NB4 (cell line): ENCODE results near the gene SIGLEC11.

Experiments
- CTCF ChIP-seq: IDR thresholded peaks from one replicate; pipeline ENCODE4 v1.5.1; 2012; ENCODE audit warnings: low read depth, low read length
- MYC ChIP-seq: IDR thresholded peaks from 2 replicates; pipeline ENCODE4 v1.6.1; 2011; ENCODE audit warnings: low read depth, low read length
- POLR2A ChIP-seq: IDR thresholded peaks from 2 replicates; pipeline ENCODE4 v1.6.1; 2011; ENCODE audit warnings: mild to moderate bottlenecking; ENCODE audit not compliant: insufficient read length; ENCODE audit errors: extremely low read depth

DNA sequence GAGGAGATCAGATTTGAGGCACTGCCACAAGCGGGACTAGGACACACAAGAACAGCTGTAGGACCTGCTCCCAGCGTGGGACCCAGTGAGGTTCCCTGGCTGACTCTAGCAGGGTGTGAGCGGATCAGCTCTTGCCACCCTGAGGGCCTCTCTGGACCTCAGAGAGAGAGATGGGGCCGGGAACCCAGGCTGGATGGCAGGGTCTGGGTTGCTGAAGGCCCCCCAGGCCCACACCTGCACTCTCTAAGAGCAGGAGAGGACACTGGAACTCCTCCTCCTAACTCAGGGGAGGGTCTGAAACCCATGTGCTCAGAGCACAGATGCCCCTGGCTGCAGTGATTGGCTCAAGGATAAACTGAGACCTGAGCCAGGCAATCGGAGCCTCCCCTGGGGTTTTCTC lies 50.8 kb downstream of the SIGLEC11 start:
- TF ChIP-seq CTCF (no peak), POLR2A (no peak), MYC (no peak)
